ENCODE data around the gene HIC1.

The HIC1 gene

DNA sequence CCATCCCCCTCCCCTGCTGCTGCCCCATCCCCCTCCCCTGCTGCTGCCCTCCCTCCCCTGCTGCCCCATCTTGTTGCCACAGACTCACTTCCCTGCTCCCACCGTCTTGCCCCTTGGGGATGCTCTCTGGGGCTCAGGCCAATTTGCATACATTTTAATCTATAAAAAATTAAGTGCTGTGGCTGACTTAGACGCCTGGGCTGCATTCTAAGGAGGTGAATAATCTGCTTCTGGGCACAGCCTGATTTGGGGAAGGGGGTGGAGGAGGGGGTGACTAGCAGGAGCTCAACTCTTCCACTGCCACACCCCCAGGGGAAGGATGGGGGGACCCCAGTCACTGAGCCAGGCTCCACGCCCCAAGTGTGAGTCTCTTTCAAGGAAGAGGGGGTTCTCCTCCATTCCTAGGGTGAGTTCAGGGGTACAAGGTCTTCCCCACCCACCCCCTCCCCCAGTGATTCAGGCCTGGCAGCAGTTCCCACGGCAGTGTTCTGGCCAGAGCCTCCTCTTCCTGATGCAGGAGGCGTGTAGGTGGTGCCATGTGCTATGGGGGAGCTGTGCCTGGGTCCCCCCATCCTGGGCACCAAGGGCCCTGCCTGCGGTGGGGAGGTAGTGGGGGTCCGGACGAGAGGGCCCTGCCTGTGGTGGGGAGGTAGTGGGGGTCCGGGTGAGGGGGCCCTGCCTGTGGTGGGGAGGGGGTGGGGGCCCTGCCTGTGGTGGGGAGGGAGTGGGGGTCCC, 19.9 kb upstream of the HIC1 start:
- H3K9me3 ChIP-seq (ENCODE audit: control insufficient read depth, insufficient read depth, low read length): no peaks in the 10 kb centered on the region
- no peaks in the 10 kb centered on the region for H3K27me3 ChIP-seq (ENCODE audit: control insufficient read depth, insufficient read depth, low read length)
- H3K27ac ChIP-seq (ENCODE audit: low read length): no peak overlapping the region
- peaks cover 1% of the 10 kb centered on the region; the same call in 1 of the 2 replicates for H3K4me1 ChIP-seq (ENCODE audit: control insufficient read depth, insufficient read depth, low read length)
- no peak overlapping the region for H3K4me3 ChIP-seq (ENCODE audit: low read length)
- DNase-seq (ENCODE audit: low read depth, low spot score): no peak
- no CpG with 5 or more reads among the region's 9 CpGs for WGBS (ENCODE audit: insufficient coverage, insufficient read length)
- peaks cover 5% of the 10 kb centered on the region for H3K36me3 ChIP-seq (ENCODE audit: control insufficient read depth, insufficient read depth, low read length)

DNA sequence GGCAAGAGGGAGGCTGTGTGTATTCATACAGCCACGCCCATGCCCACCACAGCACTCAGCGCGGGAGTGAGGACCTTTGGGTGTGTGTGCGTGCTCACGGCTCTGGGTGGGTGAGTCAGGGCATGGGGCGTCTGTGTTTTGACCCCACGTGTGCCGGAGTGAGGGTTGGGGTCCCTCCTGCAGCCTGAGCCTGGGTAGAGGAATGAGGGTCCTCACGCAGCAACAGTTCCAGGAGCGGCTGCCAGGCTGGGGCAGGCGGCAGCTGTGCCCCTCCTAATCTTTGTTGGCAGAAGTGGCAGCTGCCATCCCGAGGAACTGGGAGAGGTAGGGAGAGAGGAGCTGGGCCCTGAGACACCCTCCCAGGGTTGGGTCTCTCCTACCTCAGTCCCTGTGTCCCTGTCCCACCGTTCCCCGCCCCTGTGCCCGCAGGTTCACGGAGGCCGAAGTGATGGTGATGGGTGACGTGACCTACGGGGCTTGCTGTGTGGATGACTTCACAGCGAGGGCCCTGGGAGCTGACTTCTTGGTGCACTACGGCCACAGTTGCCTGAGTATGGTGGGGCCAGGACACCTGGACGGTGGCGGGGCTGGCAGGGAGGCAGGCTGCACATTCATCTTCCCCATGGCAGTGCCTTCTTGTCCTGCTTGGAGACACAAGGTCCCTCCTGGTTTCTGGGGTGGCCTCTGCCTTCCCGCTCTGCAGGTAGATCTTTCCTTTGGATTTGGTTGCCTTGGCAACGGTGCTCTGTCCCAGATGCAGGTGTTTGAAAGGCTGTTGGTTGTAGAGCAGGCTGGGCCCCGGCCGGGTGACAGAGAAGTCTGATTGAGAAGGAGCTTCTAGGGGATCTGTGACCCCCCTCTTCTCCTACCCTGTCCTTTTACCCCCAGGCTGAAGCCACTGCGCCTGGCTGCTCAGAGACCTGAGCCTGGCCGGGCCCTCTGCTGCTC, 19.1 kb upstream of the HIC1 start:
- Histone ChIP-seq H3K9me3 (ENCODE audit: control insufficient read depth, insufficient read depth, low read length) (no peaks in the 10 kb centered on the region), H3K27me3 (ENCODE audit: control insufficient read depth, insufficient read depth, low read length) (no peaks in the 10 kb centered on the region), H3K27ac (ENCODE audit: low read length) (no peak overlapping the region), H3K4me1 (ENCODE audit: control insufficient read depth, insufficient read depth, low read length) (no peaks in the 10 kb centered on the region), H3K36me3 (ENCODE audit: control insufficient read depth, insufficient read depth, low read length) (peaks cover 5% of the 10 kb centered on the region), H3K4me3 (ENCODE audit: low read length) (no peak overlapping the region)
- no CpG with 5 or more reads among the region's 29 CpGs for WGBS (ENCODE audit: insufficient coverage, insufficient read length)
- DNase-seq (ENCODE audit: low read depth, low spot score): no peak

DNA sequence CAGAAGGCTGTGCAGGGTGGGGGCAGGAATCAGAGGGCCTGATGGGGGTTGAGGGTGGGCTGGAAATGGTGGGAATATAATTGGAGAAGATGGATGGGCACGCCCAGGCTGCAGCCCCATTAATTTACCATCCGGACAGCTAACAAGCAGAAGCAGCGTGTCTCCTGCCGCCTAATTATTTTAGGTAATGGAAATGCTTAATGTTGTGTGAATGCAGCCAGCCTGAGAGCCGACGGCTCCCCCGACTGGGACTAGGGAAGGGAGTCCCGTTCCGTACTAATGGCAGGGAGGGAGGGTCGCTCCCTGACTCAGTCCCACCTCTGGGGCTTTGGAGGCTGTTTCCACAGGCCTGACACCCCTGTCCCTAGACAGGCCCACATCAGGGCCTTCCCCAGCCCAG, 17.7 kb upstream of the HIC1 start:
- no peaks in the 10 kb centered on the region for H3K9me3 ChIP-seq (ENCODE audit: control insufficient read depth, insufficient read depth, low read length)
- no peaks in the 10 kb centered on the region for H3K27me3 ChIP-seq (ENCODE audit: control insufficient read depth, insufficient read depth, low read length)
- no peak for DNase-seq (ENCODE audit: low read depth, low spot score)
- no peak overlapping the region for H3K4me3 ChIP-seq (ENCODE audit: low read length)
- no peak overlapping the region for H3K27ac ChIP-seq (ENCODE audit: low read length)
- no CpG with 5 or more reads among the region's 10 CpGs for WGBS (ENCODE audit: insufficient coverage, insufficient read length)
- no peaks in the 10 kb centered on the region for H3K4me1 ChIP-seq (ENCODE audit: control insufficient read depth, insufficient read depth, low read length)
- H3K36me3 ChIP-seq (ENCODE audit: control insufficient read depth, insufficient read depth, low read length): peaks cover 5% of the 10 kb centered on the region

DNA sequence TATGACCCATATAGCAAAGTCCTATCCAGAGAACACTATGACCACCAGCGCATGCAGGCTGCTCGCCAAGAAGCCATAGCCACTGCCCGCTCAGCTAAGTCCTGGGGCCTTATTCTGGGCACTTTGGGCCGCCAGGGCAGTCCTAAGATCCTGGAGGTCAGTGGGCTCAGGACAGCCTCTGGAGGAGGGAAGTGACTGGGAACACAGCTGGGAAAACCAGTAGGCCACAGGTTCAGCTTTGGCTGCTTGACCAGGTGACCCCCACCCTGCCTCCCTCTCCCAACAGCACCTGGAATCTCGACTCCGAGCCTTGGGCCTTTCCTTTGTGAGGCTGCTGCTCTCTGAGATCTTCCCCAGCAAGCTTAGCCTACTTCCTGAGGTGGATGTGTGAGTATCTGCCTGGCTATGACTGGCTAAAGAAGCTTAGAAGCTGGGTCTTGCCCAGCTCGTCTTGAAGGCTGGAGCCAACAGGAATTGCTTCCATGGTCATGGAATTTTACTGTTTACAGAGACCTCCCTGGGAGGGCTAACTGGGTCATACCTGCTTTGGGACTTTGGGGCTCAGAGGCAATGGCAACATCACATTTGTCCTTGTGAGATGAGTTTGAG, 14.6 kb upstream of the HIC1 start:
- H3K9me3 ChIP-seq (ENCODE audit: control insufficient read depth, insufficient read depth, low read length): no peaks in the 10 kb centered on the region
- H3K36me3 ChIP-seq (ENCODE audit: control insufficient read depth, insufficient read depth, low read length): peaks cover 8% of the 10 kb centered on the region
- H3K27me3 ChIP-seq (ENCODE audit: control insufficient read depth, insufficient read depth, low read length): no peaks in the 10 kb centered on the region
- H3K4me3 ChIP-seq (ENCODE audit: low read length): no peak overlapping the region
- H3K4me1 ChIP-seq (ENCODE audit: control insufficient read depth, insufficient read depth, low read length): no peaks in the 10 kb centered on the region
- no peak overlapping the region for H3K27ac ChIP-seq (ENCODE audit: low read length)
- DNase-seq (ENCODE audit: low read depth, low spot score): no peak
- WGBS (ENCODE audit: insufficient coverage, insufficient read length): no CpG with 5 or more reads among the region's 7 CpGs

DNA sequence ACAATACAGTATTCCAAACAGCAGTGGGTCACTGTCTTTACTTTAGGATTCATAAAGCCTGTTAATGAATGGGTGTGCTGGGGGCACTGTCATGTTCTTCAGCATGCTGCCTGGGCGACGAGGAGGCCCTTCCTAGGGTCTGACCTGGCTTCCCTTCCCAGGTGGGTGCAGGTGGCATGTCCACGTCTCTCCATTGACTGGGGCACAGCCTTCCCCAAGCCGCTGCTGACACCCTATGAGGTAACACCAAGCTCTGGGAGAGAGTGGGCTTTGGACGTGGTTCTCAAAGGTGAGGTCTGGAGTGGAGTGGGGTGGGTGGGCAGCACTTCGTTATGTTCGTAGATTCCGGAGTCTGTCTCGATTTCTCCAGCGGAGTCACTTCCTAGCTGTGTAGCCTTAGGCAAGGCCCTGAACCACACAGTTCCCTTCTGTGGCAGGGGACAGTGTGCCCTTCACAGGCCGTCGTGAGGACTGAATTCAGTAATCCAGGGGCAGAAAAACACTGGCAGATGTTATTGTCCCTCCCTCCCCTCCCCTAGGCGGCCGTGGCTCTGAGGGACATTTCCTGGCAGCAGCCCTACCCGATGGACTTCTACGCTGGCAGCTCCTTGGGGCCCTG, 13.9 kb upstream of the HIC1 start:
- no peak overlapping the region for H3K27ac ChIP-seq (ENCODE audit: low read length)
- no CpG with 5 or more reads among the region's 16 CpGs for WGBS (ENCODE audit: insufficient coverage, insufficient read length)
- DNase-seq (ENCODE audit: low read depth, low spot score): no peak

DNA sequence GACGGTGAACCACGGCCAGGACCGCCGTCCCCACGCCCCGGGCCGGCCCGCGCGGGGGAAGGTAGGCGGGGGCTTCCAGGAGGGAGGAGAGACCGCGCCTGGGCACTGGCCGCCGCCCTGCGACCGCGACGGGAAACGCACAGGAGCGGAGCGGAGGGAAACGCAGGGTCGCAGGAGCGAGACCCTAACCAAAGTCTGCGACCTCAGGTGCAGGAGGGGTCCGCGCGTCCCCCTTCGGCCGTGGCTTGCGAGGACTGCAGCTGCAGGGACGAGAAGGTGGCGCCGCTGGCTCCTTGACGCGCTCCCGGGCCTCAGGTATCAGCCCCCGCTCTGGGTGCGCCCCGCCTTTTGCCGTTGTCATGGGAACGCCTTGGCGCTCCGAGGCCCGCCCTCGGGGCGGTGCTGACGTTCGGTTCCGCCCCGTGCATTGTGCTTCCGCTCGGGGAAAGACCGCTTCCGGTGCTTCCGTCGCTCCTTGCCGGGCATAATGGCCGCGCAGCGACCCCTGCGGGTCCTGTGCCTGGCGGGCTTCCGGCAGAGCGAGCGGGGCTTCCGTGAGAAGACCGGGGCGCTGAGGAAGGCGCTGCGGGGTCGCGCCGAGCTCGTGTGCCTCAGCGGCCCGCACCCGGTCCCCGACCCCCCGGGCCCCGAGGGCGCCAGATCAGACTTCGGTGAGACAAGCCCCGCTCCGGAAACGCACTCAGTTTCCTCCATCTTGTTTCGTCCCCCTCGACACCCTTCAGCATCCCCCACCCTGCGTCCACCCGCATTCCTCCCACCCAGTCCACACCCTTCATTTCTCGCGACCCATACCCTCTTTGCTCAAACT, 13.1 kb upstream of the HIC1 start, which contains the start of gene OVCA2:
Gene OVCA2 (plus strand): TSS at position 462 of the 829 bp plus-strand sequence. CDS start 26 bp downstream, at position 488.
- no peaks in the 10 kb centered on the region for H3K4me1 ChIP-seq (ENCODE audit: control insufficient read depth, insufficient read depth, low read length)
- DNase-seq (ENCODE audit: low read depth, low spot score): peak; percentile 84
- WGBS (ENCODE audit: insufficient coverage, insufficient read length): no CpG with 5 or more reads among the region's 93 CpGs

More for the DNA sequence above, 13.9 kb upstream of the HIC1 start:
- no peaks in the 10 kb centered on the region for H3K9me3 ChIP-seq (ENCODE audit: control insufficient read depth, insufficient read depth, low read length)
- H3K4me3 ChIP-seq (ENCODE audit: low read length): peak overlapping the region; percentile 63; the same call in 1 of the 2 replicates
- no peaks in the 10 kb centered on the region for H3K27me3 ChIP-seq (ENCODE audit: control insufficient read depth, insufficient read depth, low read length)
- H3K4me1 ChIP-seq (ENCODE audit: control insufficient read depth, insufficient read depth, low read length): no peaks in the 10 kb centered on the region
- H3K36me3 ChIP-seq (ENCODE audit: control insufficient read depth, insufficient read depth, low read length): peaks cover 8% of the 10 kb centered on the region

DNA sequence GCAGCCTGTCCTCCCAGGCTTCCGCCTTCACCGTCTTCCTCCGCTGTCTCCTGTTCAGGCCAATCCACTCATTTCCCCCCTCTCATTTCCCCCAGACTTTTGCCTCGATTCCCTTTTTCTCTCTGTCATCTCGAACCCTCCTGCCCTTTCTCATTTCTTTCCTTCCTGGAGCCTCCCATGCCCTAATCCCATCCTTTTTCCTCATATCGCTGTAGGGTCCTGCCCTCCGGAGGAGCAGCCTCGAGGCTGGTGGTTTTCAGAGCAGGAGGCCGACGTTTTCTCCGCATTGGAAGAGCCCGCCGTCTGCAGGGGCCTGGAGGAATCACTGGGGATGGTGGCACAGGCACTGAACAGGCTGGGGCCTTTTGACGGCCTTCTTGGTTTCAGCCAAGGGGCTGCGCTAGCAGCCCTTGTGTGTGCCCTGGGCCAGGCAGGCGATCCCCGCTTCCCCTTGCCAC, 12.5 kb upstream of the HIC1 start:
- Histone ChIP-seq H3K4me1 (ENCODE audit: control insufficient read depth, insufficient read depth, low read length) (no peaks in the 10 kb centered on the region), H3K4me3 (ENCODE audit: low read length) (peak overlapping the region; percentile 63), H3K27me3 (ENCODE audit: control insufficient read depth, insufficient read depth, low read length) (no peaks in the 10 kb centered on the region), H3K36me3 (ENCODE audit: control insufficient read depth, insufficient read depth, low read length) (0 out of 2 replicates have a peak, but pooled peaks cover 3% of the 10 kb centered on the region), H3K9me3 (ENCODE audit: control insufficient read depth, insufficient read depth, low read length) (no peaks in the 10 kb centered on the region), H3K27ac (ENCODE audit: low read length) (no peak overlapping the region)
- no CpG with 5 or more reads among the region's 17 CpGs for WGBS (ENCODE audit: insufficient coverage, insufficient read length)
- DNase-seq (ENCODE audit: low read depth, low spot score): no peak

More for the DNA sequence above, 13.1 kb upstream of the HIC1 start, which contains the start of gene OVCA2:
- H3K27ac ChIP-seq (ENCODE audit: low read length): no peak within 1 kb of the TSS
- peak within 1 kb of the TSS; percentile 63 for H3K4me3 ChIP-seq (ENCODE audit: low read length)
- no peaks in the 10 kb centered on the region for H3K9me3 ChIP-seq (ENCODE audit: control insufficient read depth, insufficient read depth, low read length)
- no peaks in the 10 kb centered on the region for H3K27me3 ChIP-seq (ENCODE audit: control insufficient read depth, insufficient read depth, low read length)
- peaks cover 3% of the 10 kb centered on the region; the same call in 1 of the 2 replicates for H3K36me3 ChIP-seq (ENCODE audit: control insufficient read depth, insufficient read depth, low read length)

DNA sequence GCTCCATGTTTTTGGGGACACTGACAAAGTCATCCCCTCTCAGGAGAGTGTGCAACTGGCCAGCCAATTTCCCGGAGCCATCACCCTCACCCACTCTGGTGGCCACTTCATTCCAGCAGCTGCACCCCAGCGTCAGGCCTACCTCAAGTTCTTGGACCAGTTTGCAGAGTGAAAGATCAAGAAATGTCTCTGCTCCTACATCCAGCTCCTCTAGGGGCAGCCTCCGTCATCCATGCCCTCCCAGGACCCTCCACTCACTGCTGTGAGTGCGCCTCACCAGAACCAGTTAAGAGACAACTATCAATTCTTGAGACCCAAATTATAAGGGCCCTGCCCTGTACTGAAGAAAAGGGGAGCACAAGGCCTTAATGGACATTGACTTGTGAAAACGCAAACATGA, 12.0 kb upstream of the HIC1 start:
- H3K4me1 ChIP-seq (ENCODE audit: control insufficient read depth, insufficient read depth, low read length): no peaks in the 10 kb centered on the region
- no peak overlapping the region for H3K27ac ChIP-seq (ENCODE audit: low read length)
- H3K9me3 ChIP-seq (ENCODE audit: control insufficient read depth, insufficient read depth, low read length): no peaks in the 10 kb centered on the region
- DNase-seq (ENCODE audit: low read depth, low spot score): no peak
- WGBS (ENCODE audit: insufficient coverage, insufficient read length): no CpG with 5 or more reads among the region's 5 CpGs
- H3K27me3 ChIP-seq (ENCODE audit: control insufficient read depth, insufficient read depth, low read length): no peaks in the 10 kb centered on the region
- H3K4me3 ChIP-seq (ENCODE audit: low read length): no peak overlapping the region
- 0 out of 2 replicates have a peak, but pooled peaks cover 3% of the 10 kb centered on the region for H3K36me3 ChIP-seq (ENCODE audit: control insufficient read depth, insufficient read depth, low read length)

DNA sequence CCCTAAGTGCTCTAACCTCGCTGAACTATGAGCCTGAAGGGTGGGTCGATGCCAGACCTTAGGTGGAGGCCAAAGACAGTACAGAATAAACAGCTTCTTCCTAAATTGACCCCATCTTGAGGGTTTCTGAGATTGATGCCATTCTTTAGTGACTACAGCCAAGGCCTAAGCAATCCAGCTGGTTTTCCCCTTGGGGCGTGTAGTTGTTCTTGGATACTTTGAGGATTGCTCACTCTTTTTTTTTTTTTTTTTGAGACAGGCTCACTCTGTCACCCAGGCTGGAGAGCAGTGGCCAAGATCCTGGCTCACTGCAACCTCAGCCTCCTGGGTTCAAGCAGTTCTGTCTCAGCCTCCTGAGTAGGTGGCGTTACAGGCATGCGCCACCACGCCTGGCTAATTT, 11.1 kb upstream of the HIC1 start:
- Histone ChIP-seq H3K9me3 (ENCODE audit: control insufficient read depth, insufficient read depth, low read length) (no peaks in the 10 kb centered on the region), H3K27me3 (ENCODE audit: control insufficient read depth, insufficient read depth, low read length) (peaks cover 6% of the 10 kb centered on the region), H3K4me3 (ENCODE audit: low read length) (no peak overlapping the region), H3K4me1 (ENCODE audit: control insufficient read depth, insufficient read depth, low read length) (no peaks in the 10 kb centered on the region), H3K27ac (ENCODE audit: low read length) (no peak overlapping the region), H3K36me3 (ENCODE audit: control insufficient read depth, insufficient read depth, low read length) (0 out of 2 replicates have a peak, but pooled peaks cover 3% of the 10 kb centered on the region)
- DNase-seq (ENCODE audit: low read depth, low spot score): no peak
- no CpG with 5 or more reads among the region's 6 CpGs for WGBS (ENCODE audit: insufficient coverage, insufficient read length)
